ENCODE results near the gene SLC25A21. TPM values are rescaled to one million over a fixed set of nuclear protein-coding genes. Genes with fewer than 3 reads are reported as not detected.

Gene SLC25A21
- total and polyA plus RNA-seq, 2 experiments from 2014 or later = 10.6 to 12.1 TPM

- Histone ChIP-seq H3K4me1 (ENCODE audit: insufficient read depth) (0 out of 2 replicates have a peak, but pooled peaks cover 11% of the 10 kb centered on the region), H3K4me2 (no peak overlapping the region), H3K27ac (ENCODE audit: low read depth) (no peak overlapping the region), H2AFZ (no peak overlapping the region), H3K27me3 (ENCODE audit: insufficient read depth) (no peaks in the 10 kb centered on the region), H3K79me2 (replicated peaks; ENCODE audit: insufficient read depth) (no peaks in the 10 kb centered on the region), H3K9me2 (ENCODE audit: insufficient read depth) (peaks cover 5% of the 10 kb centered on the region), H4K20me1 (replicated peaks; ENCODE audit: insufficient read depth) (no peaks in the 10 kb centered on the region), H3K4me3 (no peak overlapping the region), H3K36me3 (ENCODE audit: insufficient read depth) (no peaks in the 10 kb centered on the region), H3F3A (replicated peaks; ENCODE audit: low read depth) (no peaks in the 10 kb centered on the region)
- Mint-ChIP-seq H3K4me3 (no peak overlapping the region), H3K27me3 (ENCODE audit: insufficient read depth, low read depth, poor library complexity) (no peaks in the 10 kb centered on the region), H3K27ac (no peak overlapping the region), H3K4me1 (no peaks in the 10 kb centered on the region; the same call in 2 of the 3 replicates), H3K36me3 (ENCODE audit: low read depth) (no peaks in the 10 kb centered on the region), H3K9me3 (no peaks in the 10 kb centered on the region)
- TF ChIP-seq ZNF114 (CRISPR knock-in tag; IDR thresholded peaks at IDR 0.05) (no peak), ZNF462 (CRISPR knock-in tag; IDR thresholded peaks at IDR 0.05) (no peak), ZNF331 (CRISPR knock-in tag; IDR thresholded peaks at IDR 0.05; ENCODE audit: low read depth) (no peak), JUNB (IDR thresholded peaks at IDR 0.05; ENCODE audit: unreplicated experiment) (no peak), STAT1 (IDR thresholded peaks at IDR 0.05; ENCODE audit: unreplicated experiment) (no peak), CTCF (conservative IDR thresholded peaks at IDR 0.05; ENCODE audit: low read depth in 2 of 2) (no peak), EZH2phosphoT487 (IDR thresholded peaks at IDR 0.05; ENCODE audit: unreplicated experiment) (no peak)
- ATAC-seq = no peak
- DNase-seq (ENCODE audit: low spot score) = no peak
Measured at GRCh38 chr14:36996133-36996856, 176.1 kb downstream of the SLC25A21 start.

Measured in GM23338 (cell line).